ES-I3 (cell line): ENCODE measurements around the gene SPTLC3.

ENCODE experiments used
- H3K36me3 ChIP-seq: 2 replicates; pipeline ENCODE4 v1.6.1; 2013; ENCODE audit warnings: mild to moderate bottlenecking, low read length, control low read depth, moderate library complexity; ENCODE audit not compliant: insufficient read depth
- H3K4me1 ChIP-seq: 2 replicates; pipeline ENCODE4 v1.6.1; 2013; ENCODE audit warnings: mild to moderate bottlenecking, control low read depth, low read length; ENCODE audit not compliant: insufficient read depth
- H3K9ac ChIP-seq: 2 replicates; pipeline ENCODE4 v1.6.1; 2013; ENCODE audit warnings: low read depth, mild to moderate bottlenecking, low read length, moderate library complexity
- H3K9me3 ChIP-seq: 2 replicates; pipeline ENCODE4 v1.6.1; 2013; ENCODE audit warnings: mild to moderate bottlenecking, low read length, moderate library complexity; ENCODE audit not compliant: control insufficient read depth, insufficient read depth

Gene SPTLC3

GRCh38 chr20:13211956-13212618, 203.3 kb downstream of the SPTLC3 start:
- H3K9ac ChIP-seq, result no peak overlapping the region
- H3K4me1 ChIP-seq, result no peaks in the 10 kb centered on the region
- no peaks in the 10 kb centered on the region for H3K36me3 ChIP-seq

GRCh38 chr20:13212750-13213149, 204.0 kb downstream of the SPTLC3 start:
- no peak overlapping the region for H3K9ac ChIP-seq
- no peaks in the 10 kb centered on the region for H3K36me3 ChIP-seq
- H3K9me3 ChIP-seq, result peaks cover 3% of the 10 kb centered on the region; the same call in 1 of the 2 replicates
- no peaks in the 10 kb centered on the region for H3K4me1 ChIP-seq

More at GRCh38 chr20:13211956-13212618, 203.3 kb downstream of the SPTLC3 start:
- H3K9me3 ChIP-seq, result peaks cover 3% of the 10 kb centered on the region; the same call in 1 of the 2 replicates

DNA sequence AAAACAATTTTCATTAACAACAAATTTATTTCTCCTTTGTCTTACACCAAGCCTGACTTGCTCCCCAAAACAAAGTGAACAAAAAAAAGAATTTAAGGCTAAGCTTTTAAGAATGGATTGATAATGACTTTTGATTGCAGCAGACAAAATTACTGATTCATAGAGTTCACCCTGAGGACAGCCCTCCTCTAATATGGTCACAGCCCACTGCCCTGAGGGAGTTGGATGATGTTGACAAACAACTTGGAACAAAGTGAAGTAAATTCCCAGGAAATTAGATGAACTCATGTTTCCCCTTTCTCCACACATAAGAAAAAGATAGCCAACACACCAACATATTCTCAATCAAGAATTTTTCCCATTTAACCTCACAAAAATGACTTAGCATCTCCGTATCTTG, 204.6 kb downstream of the SPTLC3 start:
- H3K4me1 ChIP-seq, result no peaks in the 10 kb centered on the region
- H3K9me3 ChIP-seq, result peaks cover 3% of the 10 kb centered on the region; the same call in 1 of the 2 replicates
- no peaks in the 10 kb centered on the region for H3K36me3 ChIP-seq
- H3K9ac ChIP-seq, result no peak overlapping the region

GRCh38 chr20:13216533-13216932, 207.8 kb downstream of the SPTLC3 start:
- H3K4me1 ChIP-seq, result no peaks in the 10 kb centered on the region; the same call in 1 of the 2 replicates
- H3K9ac ChIP-seq, result no peak overlapping the region
- peaks cover 3% of the 10 kb centered on the region; the same call in 1 of the 2 replicates for H3K9me3 ChIP-seq
- H3K36me3 ChIP-seq, result no peaks in the 10 kb centered on the region
